SK-N-SH (cell line): ENCODE results near the gene FAM222B.

Source experiments
- CTCF ChIP-seq: fragments of 200-600 bp; sonication (generic); IDR thresholded peaks from 2 replicates; pipeline ENCODE4 v1.6.1; 2017; ENCODE audit warnings: antibody characterized with exemption, mild to moderate bottlenecking, moderate library complexity
- EZH2phosphoT487 ChIP-seq: fragments of 200-600 bp; sonication (generic); IDR thresholded peaks from 2 replicates; pipeline ENCODE4 v1.6.1; 2017; ENCODE audit warnings: low read depth, mixed run types, mild to moderate bottlenecking, antibody characterized with exemption, moderate library complexity, borderline replicate concordance
- PBX3 ChIP-seq: IDR thresholded peaks from 2 replicates; pipeline ENCODE4; 2012
- POLR2AphosphoS5 ChIP-seq: IDR thresholded peaks from 2 replicates; pipeline ENCODE4 v1.6.1; 2012; ENCODE audit warnings: low read depth, low read length
- SMC3 ChIP-seq: IDR thresholded peaks from 2 replicates; pipeline ENCODE4 v1.6.1; 2012; ENCODE audit warnings: low read depth, low read length, improper control_type of control experiment

GRCh38 chr17:28759256-28759865, 83.2 kb downstream of the FAM222B start:
- TF ChIP-seq CTCF (no peak), EZH2phosphoT487 (no peak), PBX3 (no peak), SMC3 (no peak), POLR2AphosphoS5 (no peak)
